Measurements from ENCODE around the gene MTR. TPM values are rescaled to one million over a fixed set of nuclear protein-coding genes. Genes with fewer than 3 reads are reported as not detected.

Gene MTR
- total RNA-seq, 1 experiment from 2014 or later = 35.5 TPM

GRCh38 chr1:236864211-236864610 is 69.1 kb downstream of the MTR start:
- Histone ChIP-seq H3K18ac (ENCODE audit: insufficient read length, low read depth, low read length) (no peak overlapping the region), H3K4me2 (ENCODE audit: insufficient read depth, insufficient read length, low read length) (no peak overlapping the region), H4K91ac (ENCODE audit: insufficient read length, low read depth, low read length) (no peak overlapping the region), H2AFZ (ENCODE audit: low read length) (no peak overlapping the region), H4K8ac (replicated peaks; ENCODE audit: insufficient read length, low read depth, low read length) (no peak overlapping the region), H4K5ac (ENCODE audit: insufficient read length, low read depth, low read length) (no peak overlapping the region), H2BK12ac (ENCODE audit: insufficient read length, low read depth, low read length) (no peak overlapping the region), H3K23ac (ENCODE audit: insufficient read length, low read depth, low read length) (no peak overlapping the region), H4K20me1 (ENCODE audit: control insufficient read depth, insufficient read depth, insufficient read length) (no peaks in the 10 kb centered on the region), H3T11ph (ENCODE audit: low read length) (no peak overlapping the region), H3K79me1 (ENCODE audit: insufficient read depth, low read depth, low read length, poor library complexity, severe bottlenecking) (no peaks in the 10 kb centered on the region), H2BK120ac (ENCODE audit: low read depth, low read length, poor library complexity, severe bottlenecking) (no peak overlapping the region), H3K56ac (ENCODE audit: insufficient read length, low read depth, low read length) (no peak overlapping the region), H3K9me3 (ENCODE audit: control insufficient read depth, low read depth, low read length) (no peaks in the 10 kb centered on the region), H3K4ac (ENCODE audit: low read depth, low read length) (no peak overlapping the region), H2BK20ac (ENCODE audit: low read depth, low read length, poor library complexity, severe bottlenecking) (no peak overlapping the region), H3K27ac (ENCODE audit: insufficient read length, low read depth, low read length) (no peak overlapping the region), H3K9ac (ENCODE audit: extremely low read depth, insufficient read length, low read length) (no peak overlapping the region), H3K79me2 (ENCODE audit: insufficient read depth, low read length) (no peaks in the 10 kb centered on the region), H3K14ac (ENCODE audit: insufficient read depth, low read length) (no peak overlapping the region), H2BK15ac (ENCODE audit: low read depth, low read length) (no peak overlapping the region), H2BK5ac (ENCODE audit: insufficient read length, low read length) (no peak overlapping the region), H3K4me1 (ENCODE audit: insufficient read depth, low read length) (no peaks in the 10 kb centered on the region), H2AK5ac (ENCODE audit: insufficient read length, low read length) (no peak overlapping the region), H3K27me3 (ENCODE audit: insufficient read depth, low read length) (no peaks in the 10 kb centered on the region), H3K23me2 (ENCODE audit: insufficient read length, low read depth, low read length, poor library complexity, severe bottlenecking) (no peaks in the 10 kb centered on the region)
- WGBS (ENCODE audit: extremely low coverage, insufficient read length, low lambda C conversion rate) = no CpG with 5 or more reads among the region's 3 CpGs
- H3K4me3 Mint-ChIP-seq = no peak overlapping the region
- no peaks in the 10 kb centered on the region; a peak in 1 of 5 replicates for H3K9me3 Mint-ChIP-seq
- no peaks in the 10 kb centered on the region for H3K27me3 Mint-ChIP-seq (ENCODE audit: low read depth)
- no peaks in the 10 kb centered on the region for H3K4me1 Mint-ChIP-seq
- no peak overlapping the region for H3K27ac Mint-ChIP-seq
- no peak for TF ChIP-seq CTCF (conservative IDR thresholded peaks at IDR 0.05)
- peaks cover 27 to 47% (median 28%) of the 10 kb centered on the region in 3 experiments; a peak in 6 of 7 replicates for H3K36me3 Mint-ChIP-seq (ENCODE audit: insufficient read depth in 1 of 3, low read depth in 3 of 3)
- no peak for DNase-seq
